Bronchial epithelial cell (primary cell): ENCODE measurements around the gene CEP57L1. TPM values are rescaled to one million over a fixed set of nuclear protein-coding genes. Genes with fewer than 3 reads are reported as not detected.

Experiments
- DNase-seq: peaks from one replicate; pipeline ENCODE4 v3.0.0-alpha.2; 2010; ENCODE audit warnings: low read depth
- FAIRE-seq: peaks from 2 replicates; lab custom pipeline; 2011; peaks lifted over from hg19 to GRCh38; lab: Jason Lieb, UNC
- H3K27me3 ChIP-seq: 2 replicates; pipeline ENCODE4 v1.5.1; 2011; ENCODE audit warnings: low read length; ENCODE audit not compliant: control insufficient read depth, insufficient read depth
- H3K36me3 ChIP-seq: 2 replicates; pipeline ENCODE4 v1.5.1; 2011; ENCODE audit warnings: low read length; ENCODE audit not compliant: control insufficient read depth, insufficient read depth
- H3K4me3 ChIP-seq: 2 replicates; pipeline ENCODE4 v1.5.1; 2011; ENCODE audit warnings: mild to moderate bottlenecking, low read depth, low read length, control low read depth
- CTCF ChIP-seq: IDR thresholded peaks from 2 replicates; pipeline ENCODE4 v1.5.1; 2011; ENCODE audit warnings: mild to moderate bottlenecking, moderate library complexity, low read length, control low read depth, inconsistent platforms; ENCODE audit not compliant: insufficient read depth, severe bottlenecking
- total RNA-seq: library from RNA; depleted of rRNA; stranded (reverse); fragments of >200 nt; gene quantifications from 2 replicates; pipeline ENCODE4 v1.2.1, GENCODE V29; 2014

CEP57L1 gene
- total RNA-seq, 1 donor from 2014 or later, result 9.7 TPM

GRCh38 chr6:109174916-109175315, 79.6 kb downstream of the CEP57L1 start:
- DNase-seq (no peak), FAIRE-seq (no peak)
- H3K27me3 ChIP-seq, result no peaks in the 10 kb centered on the region
- H3K36me3 ChIP-seq, result no peaks in the 10 kb centered on the region
- H3K4me3 ChIP-seq, result no peak overlapping the region
- no peak for TF ChIP-seq CTCF

GRCh38 chr6:109178921-109179320, 83.6 kb downstream of the CEP57L1 start:
- no peak for FAIRE-seq
- Histone ChIP-seq H3K27me3 (no peaks in the 10 kb centered on the region), H3K4me3 (no peak overlapping the region), H3K36me3 (no peaks in the 10 kb centered on the region)
- DNase-seq, result no peak
- no peak for TF ChIP-seq CTCF

GRCh38 chr6:109179507-109179906, 84.2 kb downstream of the CEP57L1 start:
- Histone ChIP-seq H3K36me3 (no peaks in the 10 kb centered on the region), H3K4me3 (no peak overlapping the region), H3K27me3 (no peaks in the 10 kb centered on the region)
- FAIRE-seq, result no peak
- TF ChIP-seq CTCF, result no peak
- DNase-seq, result no peak

DNA sequence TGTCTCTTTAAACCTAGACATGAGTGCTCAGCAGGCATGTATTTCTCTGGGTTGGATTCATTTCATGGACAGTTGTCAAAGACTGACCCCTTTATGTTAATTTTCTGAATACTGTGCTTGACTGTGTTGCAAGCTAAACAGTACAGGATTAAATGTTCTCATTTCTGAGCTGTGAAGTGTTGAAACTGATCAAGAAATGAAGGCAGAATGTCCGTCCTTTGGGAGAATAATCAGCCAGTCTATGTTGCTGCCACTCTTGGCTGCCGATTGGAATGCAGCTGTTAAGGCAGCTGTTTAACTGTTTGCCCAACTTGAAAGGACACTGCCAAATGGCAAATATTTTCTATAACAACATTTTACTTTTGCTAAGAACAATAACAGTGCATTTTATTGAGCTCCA, 87.3 kb downstream of the CEP57L1 start:
- TF ChIP-seq CTCF, result no peak
- H3K4me3 ChIP-seq, result no peak overlapping the region
- peaks cover 1% of the 10 kb centered on the region for H3K27me3 ChIP-seq
- DNase-seq (no peak), FAIRE-seq (no peak)
- H3K36me3 ChIP-seq, result no peaks in the 10 kb centered on the region

- DNase-seq (peak; percentile 34), FAIRE-seq (no peak)
- Histone ChIP-seq H3K4me3 (no peak overlapping the region), H3K27me3 (peaks cover 1% of the 10 kb centered on the region), H3K36me3 (no peaks in the 10 kb centered on the region)
- TF ChIP-seq CTCF, result no peak
Observed at GRCh38 chr6:109183109-109183650, 87.9 kb downstream of the CEP57L1 start.

DNA sequence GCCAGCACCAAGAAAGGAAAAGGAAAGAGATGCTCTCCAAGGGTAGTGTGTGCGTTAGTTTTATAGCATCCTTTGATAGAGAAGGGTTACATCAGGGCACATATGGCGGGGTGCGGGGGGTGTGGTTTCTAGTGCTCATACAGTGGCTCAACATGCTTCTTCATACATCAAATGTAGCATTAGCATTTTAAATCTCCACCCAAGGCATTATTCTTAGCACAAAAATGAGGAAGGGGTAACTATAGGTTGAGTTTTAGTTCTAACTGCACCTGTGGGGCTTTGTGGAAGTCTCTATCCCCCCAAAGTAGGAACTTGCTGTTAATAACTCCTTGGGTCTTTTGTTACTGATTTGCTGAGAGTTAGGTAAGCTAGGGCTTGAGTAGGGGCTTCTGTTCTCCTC, 89.3 kb downstream of the CEP57L1 start:
- no peak for DNase-seq
- no peak for FAIRE-seq
- Histone ChIP-seq H3K4me3 (no peak overlapping the region), H3K36me3 (no peaks in the 10 kb centered on the region), H3K27me3 (peaks cover 1% of the 10 kb centered on the region)
- no peak for TF ChIP-seq CTCF
